H9 (cell line): ENCODE measurements around the gene HAGH. TPM values are rescaled to one million over a fixed set of nuclear protein-coding genes. Genes with fewer than 3 reads are reported as not detected.

Experiments
- DNase-seq: peaks from one replicate; pipeline ENCODE4 v3.0.0-alpha.2; 2017
- H2AFZ ChIP-seq: one replicate; pipeline ENCODE4 v1.6.1; 2013; ENCODE audit warnings: mild to moderate bottlenecking, low read length, control low read depth, moderate library complexity
- H2AK5ac ChIP-seq: 2 replicates; pipeline ENCODE4 v1.6.1; 2013; ENCODE audit warnings: low read length, control low read depth, mixed read lengths; ENCODE audit not compliant: insufficient read length
- H2BK120ac ChIP-seq: one replicate; pipeline ENCODE4 v1.6.1; 2013; ENCODE audit warnings: low read depth, mild to moderate bottlenecking, low read length, control low read depth, inconsistent platforms; ENCODE audit not compliant: poor library complexity, severe bottlenecking
- H2BK12ac ChIP-seq: 2 replicates; pipeline ENCODE4 v1.6.1; 2013; ENCODE audit warnings: low read length, control low read depth, mixed read lengths, low read depth; ENCODE audit not compliant: insufficient read length
- H2BK15ac ChIP-seq: 2 replicates; pipeline ENCODE4 v1.6.1; 2013; ENCODE audit warnings: low read depth, low read length, control low read depth
- H2BK20ac ChIP-seq: one replicate; pipeline ENCODE4 v1.6.1; 2013; ENCODE audit warnings: low read depth, mild to moderate bottlenecking, low read length, control low read depth, inconsistent platforms; ENCODE audit not compliant: poor library complexity, severe bottlenecking
- H2BK5ac ChIP-seq: 2 replicates; pipeline ENCODE4 v1.6.1; 2013; ENCODE audit warnings: low read length, control low read depth, mixed read lengths; ENCODE audit not compliant: insufficient read length
- H3K14ac ChIP-seq: 2 replicates; pipeline ENCODE4 v1.6.1; 2013; ENCODE audit warnings: low read length, control low read depth; ENCODE audit not compliant: insufficient read depth
- H3K18ac ChIP-seq: 2 replicates; pipeline ENCODE4 v1.6.1; 2013; ENCODE audit warnings: low read depth, mild to moderate bottlenecking, mixed read lengths, low read length, control low read depth; ENCODE audit not compliant: insufficient read length
- H3K23ac ChIP-seq: 2 replicates; pipeline ENCODE4 v1.6.1; 2013; ENCODE audit warnings: low read length, control low read depth, mixed read lengths, low read depth; ENCODE audit not compliant: insufficient read length
- H3K23me2 ChIP-seq: 2 replicates; pipeline ENCODE4 v1.6.1; 2013; ENCODE audit warnings: low read depth, mild to moderate bottlenecking, mixed read lengths, low read length, control low read depth; ENCODE audit not compliant: insufficient read length, poor library complexity, severe bottlenecking
- H3K27ac ChIP-seq: 2 replicates; pipeline ENCODE4 v1.5.1; 2013; ENCODE audit warnings: low read length, control low read depth, mixed read lengths, low read depth; ENCODE audit not compliant: insufficient read length
- H3K27me3 ChIP-seq: 2 replicates; pipeline ENCODE4 v1.6.1; 2013; ENCODE audit warnings: low read length, control low read depth, inconsistent platforms; ENCODE audit not compliant: insufficient read depth
- H3K4ac ChIP-seq: 2 replicates; pipeline ENCODE4 v1.6.1; 2013; ENCODE audit warnings: low read depth, mild to moderate bottlenecking, control low read depth, inconsistent platforms, low read length, moderate library complexity
- H3K4me1 ChIP-seq: 2 replicates; pipeline ENCODE4 v1.6.1; 2013; ENCODE audit warnings: low read length, control low read depth, inconsistent platforms; ENCODE audit not compliant: insufficient read depth
- H3K4me2 ChIP-seq: 2 replicates; pipeline ENCODE4 v1.6.1; 2013; ENCODE audit warnings: low read length, control low read depth, mixed read lengths; ENCODE audit not compliant: insufficient read length, insufficient read depth
- H3K56ac ChIP-seq: 2 replicates; pipeline ENCODE4 v1.6.1; 2013; ENCODE audit warnings: low read depth, mild to moderate bottlenecking, mixed read lengths, low read length, control low read depth; ENCODE audit not compliant: insufficient read length
- H3K79me1 ChIP-seq: 2 replicates; pipeline ENCODE4 v1.6.1; 2013; ENCODE audit warnings: low read depth, mild to moderate bottlenecking, moderate library complexity, low read length, control low read depth, inconsistent platforms; ENCODE audit not compliant: insufficient read depth, poor library complexity, severe bottlenecking
- H3K79me2 ChIP-seq: 2 replicates; pipeline ENCODE4 v1.6.1; 2013; ENCODE audit warnings: low read length, control low read depth, inconsistent platforms; ENCODE audit not compliant: insufficient read depth
- H3K9ac ChIP-seq: 2 replicates; pipeline ENCODE4 v1.6.1; 2013; ENCODE audit warnings: low read length, control low read depth, mixed read lengths; ENCODE audit not compliant: insufficient read length; ENCODE audit errors: extremely low read depth
- H3K9me3 ChIP-seq: one replicate; pipeline ENCODE4 v1.6.1; 2013; ENCODE audit warnings: low read depth, low read length, inconsistent platforms; ENCODE audit not compliant: control insufficient read depth
- H3T11ph ChIP-seq: one replicate; pipeline ENCODE4 v1.6.1; 2013; ENCODE audit warnings: mild to moderate bottlenecking, low read length, control low read depth, inconsistent platforms
- H4K20me1 ChIP-seq: one replicate; pipeline ENCODE4 v1.6.1; 2013; ENCODE audit not compliant: control insufficient read depth, insufficient read length, insufficient read depth
- H4K5ac ChIP-seq: 2 replicates; pipeline ENCODE4 v1.6.1; 2013; ENCODE audit warnings: low read depth, mild to moderate bottlenecking, mixed read lengths, low read length, control low read depth; ENCODE audit not compliant: insufficient read length
- H4K8ac ChIP-seq: replicated peaks from 2 replicates; pipeline ENCODE4 v1.6.1; 2013; ENCODE audit warnings: low read length, control low read depth, mixed read lengths, low read depth; ENCODE audit not compliant: insufficient read length
- H4K91ac ChIP-seq: 2 replicates; pipeline ENCODE4 v1.6.1; 2013; ENCODE audit warnings: low read depth, mild to moderate bottlenecking, moderate library complexity, mixed read lengths, low read length, control low read depth; ENCODE audit not compliant: insufficient read length
- H3K27ac Mint-ChIP-seq, 3 experiments: 2 replicates in 2 of 3; 3 replicates in 1 of 3; pipeline ENCODE4 v1.8.0; 2020 to 2021; ENCODE audit warnings: mixed read lengths in 3 of 3, mild to moderate bottlenecking in 1 of 3, moderate library complexity in 1 of 3
- H3K27me3 Mint-ChIP-seq: 2 replicates; pipeline ENCODE4 v1.8.0; 2021; ENCODE audit warnings: low read depth, mild to moderate bottlenecking, moderate library complexity, mixed read lengths
- H3K36me3 Mint-ChIP-seq, 3 experiments: 2 replicates in 2 of 3; 3 replicates in 1 of 3; pipeline ENCODE4 v1.8.0; 2020 to 2021; ENCODE audit warnings: low read depth in 3 of 3, mixed read lengths in 3 of 3; ENCODE audit not compliant: insufficient read depth in 1 of 3
- H3K4me1 Mint-ChIP-seq, 2 experiments: 2 replicates each; pipeline ENCODE4 v1.8.0; 2020; ENCODE audit warnings: mixed read lengths in 2 of 2
- H3K4me3 Mint-ChIP-seq, 2 experiments: 2 replicates in 1 of 2; 3 replicates in 1 of 2; pipeline ENCODE4 v1.8.0; 2020 to 2021; ENCODE audit warnings: mild to moderate bottlenecking in 2 of 2, mixed read lengths in 2 of 2, moderate library complexity in 1 of 2
- H3K9me3 Mint-ChIP-seq, 2 experiments: 2 replicates in 1 of 2; 3 replicates in 1 of 2; pipeline ENCODE4 v1.8.0; 2020; ENCODE audit warnings: mild to moderate bottlenecking in 2 of 2, mixed read lengths in 2 of 2, moderate library complexity in 1 of 2
- WGBS: extraction: QIAGEN DNeasy Blood & Tissue Kit; methylation state at CpG from one replicate; pipeline ENCODE4 v1.1.7; 2013; ENCODE audit warnings: missing lambda C conversion rate, low lambda C conversion rate, mixed read lengths; ENCODE audit not compliant: insufficient read length; ENCODE audit errors: extremely low coverage; 5-methylcytosine and 5-hydroxymethylcytosine counted together
- total RNA-seq: library from RNA; stranded (reverse); gene quantifications from 2 replicates; pipeline ENCODE4 v1.2.1, GENCODE V29; 2021
- TF ChIP-seq, protein P1 (sequence below): fragments of 200-600 bp; sonication (generic); conservative IDR thresholded peaks from 3 replicates; pipeline ENCODE4 v1.8.0; 2021; ENCODE audit warnings: antibody characterized with exemption, mild to moderate bottlenecking

Gene HAGH
- total RNA-seq, 1 experiment from 2014 or later: 30.0 TPM

GRCh38 chr16:1771188-1771863 is 55.3 kb downstream of the HAGH start, which contains the start of gene NME3:
Gene NME3, minus strand, starts transcription at chr16:1771543. Its CDS starts 9 bp downstream, at chr16:1771534.
- H3K9me3 Mint-ChIP-seq: no peaks in the 10 kb centered on the region
- Histone ChIP-seq H3K56ac (no peak within 1 kb of the TSS), H3K79me2 (no peaks in the 10 kb centered on the region; the same call in 1 of the 2 replicates), H2BK15ac (no peak within 1 kb of the TSS), H3T11ph (no peak within 1 kb of the TSS), H2BK5ac (no peak within 1 kb of the TSS), H3K14ac (peak within 1 kb of the TSS; percentile 79), H3K4ac (no peak within 1 kb of the TSS), H3K79me1 (peaks cover 5% of the 10 kb centered on the region), H3K23me2 (peaks cover 9% of the 10 kb centered on the region), H3K18ac (peak within 1 kb of the TSS; percentile 44), H4K20me1 (no peaks in the 10 kb centered on the region), H2BK20ac (no peak within 1 kb of the TSS), H4K8ac (no peak within 1 kb of the TSS), H3K9ac (peak within 1 kb of the TSS; percentile 66), H4K5ac (no peak within 1 kb of the TSS), H3K27me3 (no peaks in the 10 kb centered on the region), H3K9me3 (no peaks in the 10 kb centered on the region), H2BK120ac (no peak within 1 kb of the TSS), H3K4me1 (no peaks in the 10 kb centered on the region), H2AK5ac (no peak within 1 kb of the TSS), H3K27ac (no peak within 1 kb of the TSS), H3K23ac (no peak within 1 kb of the TSS), H4K91ac (no peak within 1 kb of the TSS), H3K4me2 (peak within 1 kb of the TSS; percentile 47), H2AFZ (no peak within 1 kb of the TSS), H2BK12ac (no peak within 1 kb of the TSS)
- H3K4me3 Mint-ChIP-seq: peak within 1 kb of the TSS; percentile 95 to 98
- no peaks in the 10 kb centered on the region; the same call in 1 of the 2 replicates for H3K27me3 Mint-ChIP-seq
- H3K27ac Mint-ChIP-seq: peak within 1 kb of the TSS; percentile 98 to 99 (median 99); a peak in 6 of 7 replicates
- peak; percentile 76 for DNase-seq
- TF ChIP-seq, protein P1, sequence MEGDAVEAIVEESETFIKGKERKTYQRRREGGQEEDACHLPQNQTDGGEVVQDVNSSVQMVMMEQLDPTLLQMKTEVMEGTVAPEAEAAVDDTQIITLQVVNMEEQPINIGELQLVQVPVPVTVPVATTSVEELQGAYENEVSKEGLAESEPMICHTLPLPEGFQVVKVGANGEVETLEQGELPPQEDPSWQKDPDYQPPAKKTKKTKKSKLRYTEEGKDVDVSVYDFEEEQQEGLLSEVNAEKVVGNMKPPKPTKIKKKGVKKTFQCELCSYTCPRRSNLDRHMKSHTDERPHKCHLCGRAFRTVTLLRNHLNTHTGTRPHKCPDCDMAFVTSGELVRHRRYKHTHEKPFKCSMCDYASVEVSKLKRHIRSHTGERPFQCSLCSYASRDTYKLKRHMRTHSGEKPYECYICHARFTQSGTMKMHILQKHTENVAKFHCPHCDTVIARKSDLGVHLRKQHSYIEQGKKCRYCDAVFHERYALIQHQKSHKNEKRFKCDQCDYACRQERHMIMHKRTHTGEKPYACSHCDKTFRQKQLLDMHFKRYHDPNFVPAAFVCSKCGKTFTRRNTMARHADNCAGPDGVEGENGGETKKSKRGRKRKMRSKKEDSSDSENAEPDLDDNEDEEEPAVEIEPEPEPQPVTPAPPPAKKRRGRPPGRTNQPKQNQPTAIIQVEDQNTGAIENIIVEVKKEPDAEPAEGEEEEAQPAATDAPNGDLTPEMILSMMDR: no peak
- WGBS: no CpG with 5 or more reads among the region's 79 CpGs
- peaks cover 3 to 19% of the 10 kb centered on the region in 2 experiments for H3K4me1 Mint-ChIP-seq
- H3K36me3 Mint-ChIP-seq: peaks cover 11 to 46% (median 29%) of the 10 kb centered on the region in 3 experiments; a peak in 6 of 7 replicates
